Activated CD4-positive, alpha-beta T cell treated with anti-CD3 and anti-CD28 coated beads, Interleukin-2, Interleukin-6, amounts not matched to agents 100 ng/mL and 50 ng/mL, durations not matched to agents 16 hours and 8 hours (primary cell): ENCODE measurements around the gene TRPV6.

Source experiments
- DNase-seq: peaks from one replicate; pipeline ENCODE4 v3.0.0-alpha.2; 2020

The TRPV6 gene

DNA sequence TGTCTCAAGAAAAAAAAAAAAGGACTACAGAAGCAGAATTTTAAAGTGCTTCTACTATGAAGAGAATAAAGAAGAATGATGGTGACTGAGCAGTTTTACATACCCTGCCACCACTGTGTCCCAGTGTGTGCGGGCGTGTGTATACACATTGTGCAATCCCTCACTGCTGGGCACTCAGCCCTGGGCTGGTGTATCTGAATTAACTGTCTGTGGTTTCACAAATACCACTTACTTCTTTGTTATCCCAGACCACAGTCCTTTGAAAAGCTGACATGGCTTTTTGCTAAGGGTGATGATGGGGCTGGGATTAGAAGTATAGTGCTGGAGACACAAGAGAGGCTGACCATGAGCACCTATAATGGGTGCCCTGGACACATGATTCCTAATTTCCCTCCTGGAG lies 21.1 kb upstream of the TRPV6 start:
- DNase-seq = no peak

DNA sequence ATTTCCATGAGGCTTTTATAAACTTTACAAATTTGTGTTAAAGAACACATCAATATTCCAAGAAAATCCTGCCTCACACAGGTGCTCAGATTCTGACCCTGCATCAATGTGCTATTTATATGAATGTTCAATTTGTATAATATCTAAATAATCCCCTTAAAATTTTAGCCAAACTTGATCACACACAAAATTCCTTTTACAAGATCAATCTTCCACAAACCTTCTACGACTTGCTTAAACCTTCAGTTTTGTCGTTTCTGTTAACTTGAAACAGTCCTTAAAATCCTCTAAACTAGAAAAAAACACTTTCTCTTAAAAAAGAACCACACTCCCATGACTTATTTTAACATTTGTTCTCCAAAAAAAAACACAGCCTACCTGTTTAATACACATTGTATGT lies 20.2 kb upstream of the TRPV6 start:
- no peak for DNase-seq

DNA sequence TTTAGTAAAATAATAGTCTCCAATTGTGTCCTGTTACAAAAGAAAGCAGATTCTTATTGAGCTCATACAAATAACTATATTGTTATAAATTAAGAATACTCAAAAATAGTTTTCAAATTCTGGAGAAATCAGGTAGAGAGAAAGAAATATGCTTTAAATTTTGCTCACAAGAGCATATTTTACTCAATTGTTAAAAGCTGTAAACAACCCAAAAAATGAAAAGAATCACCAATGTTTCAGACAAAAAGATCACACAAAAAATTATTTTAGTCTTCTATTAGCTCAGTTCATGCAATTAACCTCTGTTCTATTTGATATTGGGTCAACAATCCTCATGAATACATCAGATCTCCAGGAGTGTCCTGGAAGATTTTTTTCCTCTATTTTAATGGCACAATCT lies 18.6 kb upstream of the TRPV6 start:
- DNase-seq = no peak

DNA sequence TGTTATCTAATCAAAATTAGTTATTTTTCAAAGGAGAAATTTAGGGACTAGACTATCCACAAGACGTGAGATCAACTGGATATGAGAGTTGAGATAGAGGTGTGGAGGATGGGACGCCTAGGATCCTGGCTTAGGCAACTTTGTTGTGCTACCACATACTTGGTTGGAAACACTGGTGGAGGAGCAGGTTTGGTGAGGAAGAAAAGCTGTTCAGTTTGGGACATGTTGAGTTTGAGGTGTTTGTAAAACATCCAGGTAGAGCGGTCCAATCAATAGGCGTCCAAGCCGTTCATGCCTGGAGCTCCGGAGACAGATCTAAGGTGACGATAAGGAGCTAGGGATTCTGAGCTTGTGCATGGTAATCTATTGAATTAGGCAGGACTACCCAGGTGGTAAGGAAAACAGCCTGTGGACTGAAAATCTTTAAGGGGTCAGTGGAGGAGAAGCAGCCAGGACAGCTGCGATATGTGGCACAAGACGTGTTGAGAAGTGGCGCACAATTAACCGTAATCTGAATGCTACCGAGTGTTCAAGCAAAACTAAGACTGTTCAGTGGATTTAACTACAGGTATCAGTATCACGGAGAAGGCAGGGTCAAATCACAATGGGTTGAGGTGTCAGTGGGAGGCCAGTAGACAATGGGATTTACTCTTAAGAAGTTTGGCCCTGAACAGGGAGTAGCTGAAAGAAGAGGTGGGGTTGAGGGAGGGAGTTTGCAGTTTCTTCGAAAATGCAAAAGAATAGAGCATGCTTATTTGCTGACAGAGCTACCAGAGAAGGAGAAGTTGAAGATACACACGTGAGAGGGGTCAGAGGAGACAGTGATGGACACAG lies 16.1 kb upstream of the TRPV6 start:
- no peak for DNase-seq

GRCh38 chr7:142899661-142900060 lies 14.1 kb upstream of the TRPV6 start:
- DNase-seq = no peak

DNA sequence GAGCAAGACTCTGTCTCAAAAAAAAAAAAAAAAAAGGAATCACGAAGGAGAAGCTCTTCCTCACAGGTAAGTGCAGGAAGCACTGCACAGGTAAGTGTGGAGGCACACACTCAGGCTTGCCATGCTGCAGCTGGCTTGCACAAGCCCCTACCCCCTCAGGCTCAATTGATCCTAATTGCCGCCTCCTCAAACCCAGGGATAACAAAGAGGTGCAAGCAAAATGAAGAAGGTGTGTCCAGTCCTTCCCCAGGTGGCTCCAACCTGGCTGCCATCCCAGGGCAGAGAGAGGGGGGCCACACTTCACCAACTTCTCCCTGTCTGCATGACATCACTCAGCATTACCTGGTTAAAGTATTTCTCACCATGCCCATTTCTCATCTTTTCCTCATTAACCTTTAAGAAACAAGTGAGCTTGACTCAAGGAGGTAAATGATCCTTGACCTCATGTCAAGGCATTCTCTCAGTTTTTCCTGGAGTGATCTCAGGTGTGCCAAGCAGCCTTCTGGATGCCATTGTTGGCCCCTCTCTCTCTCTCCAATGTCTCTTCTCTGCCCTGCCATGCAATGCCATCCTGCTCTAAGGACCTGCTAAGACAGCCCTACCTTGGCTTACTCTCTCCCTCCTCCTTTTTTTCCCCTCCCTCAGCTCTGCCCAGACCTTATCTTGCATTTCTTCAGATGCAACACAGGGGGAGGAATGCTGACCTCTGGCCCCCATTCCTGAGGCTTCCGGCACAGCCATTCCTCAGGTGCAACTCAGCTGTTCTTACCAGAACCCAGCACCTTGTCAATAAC lies 13.0 kb upstream of the TRPV6 start:
- no peak for DNase-seq

DNA sequence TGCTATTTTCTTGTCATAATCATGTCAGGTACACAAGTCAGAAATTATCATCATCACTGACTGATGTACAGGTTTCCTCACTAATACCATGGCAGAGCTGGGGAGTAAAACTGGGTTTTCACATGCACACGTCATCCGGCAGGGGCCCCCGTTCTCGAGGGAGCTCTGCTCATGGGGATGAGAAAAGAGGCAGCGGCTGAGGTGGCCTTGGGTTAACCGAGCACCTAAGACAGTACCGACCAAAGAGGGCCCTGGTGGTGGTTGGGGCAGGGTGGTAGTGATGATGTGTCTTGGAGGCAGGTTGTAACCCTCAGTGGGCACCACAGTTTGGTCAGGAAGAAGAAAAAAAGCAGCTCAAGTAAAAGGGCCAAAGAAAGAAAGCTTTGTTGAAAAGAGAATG lies 12.1 kb upstream of the TRPV6 start:
- no peak for DNase-seq

DNA sequence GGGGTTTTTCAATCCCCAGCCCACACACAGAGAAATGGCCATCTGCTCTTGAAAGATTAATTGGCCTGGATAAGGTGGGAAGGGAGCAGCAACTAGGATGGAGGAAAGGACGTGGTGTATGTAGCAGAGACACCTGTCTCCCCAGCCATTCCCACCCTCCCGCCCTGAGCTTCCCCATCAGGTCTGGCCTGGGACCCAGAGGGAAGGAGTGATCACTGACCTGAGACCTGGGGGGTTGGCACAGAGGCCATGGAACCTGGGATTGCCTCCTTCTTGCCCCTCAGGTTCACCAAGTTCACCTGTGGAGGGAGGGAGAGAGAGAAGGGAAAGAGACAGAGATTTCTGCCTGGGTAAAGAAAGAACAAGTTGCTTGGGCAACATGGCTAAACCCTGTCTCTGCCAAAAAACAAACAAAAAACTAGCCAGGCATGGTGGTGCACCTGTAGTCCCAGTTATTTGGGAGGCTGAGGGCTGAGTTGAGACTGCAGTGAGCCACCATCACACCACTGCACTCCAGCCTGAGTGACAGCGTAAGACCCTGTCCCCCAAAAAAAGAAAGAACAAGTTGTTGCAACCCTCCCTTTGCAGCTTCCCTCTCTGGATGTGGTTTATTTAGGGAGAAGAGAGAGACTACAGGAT lies 11.3 kb upstream of the TRPV6 start:
- DNase-seq = no peak

- DNase-seq = no peak
Measured at GRCh38 chr7:142896151-142896550, 10.6 kb upstream of the TRPV6 start.

- no peak for DNase-seq
Measured at GRCh38 chr7:142894985-142895593, 9.5 kb upstream of the TRPV6 start.

DNA sequence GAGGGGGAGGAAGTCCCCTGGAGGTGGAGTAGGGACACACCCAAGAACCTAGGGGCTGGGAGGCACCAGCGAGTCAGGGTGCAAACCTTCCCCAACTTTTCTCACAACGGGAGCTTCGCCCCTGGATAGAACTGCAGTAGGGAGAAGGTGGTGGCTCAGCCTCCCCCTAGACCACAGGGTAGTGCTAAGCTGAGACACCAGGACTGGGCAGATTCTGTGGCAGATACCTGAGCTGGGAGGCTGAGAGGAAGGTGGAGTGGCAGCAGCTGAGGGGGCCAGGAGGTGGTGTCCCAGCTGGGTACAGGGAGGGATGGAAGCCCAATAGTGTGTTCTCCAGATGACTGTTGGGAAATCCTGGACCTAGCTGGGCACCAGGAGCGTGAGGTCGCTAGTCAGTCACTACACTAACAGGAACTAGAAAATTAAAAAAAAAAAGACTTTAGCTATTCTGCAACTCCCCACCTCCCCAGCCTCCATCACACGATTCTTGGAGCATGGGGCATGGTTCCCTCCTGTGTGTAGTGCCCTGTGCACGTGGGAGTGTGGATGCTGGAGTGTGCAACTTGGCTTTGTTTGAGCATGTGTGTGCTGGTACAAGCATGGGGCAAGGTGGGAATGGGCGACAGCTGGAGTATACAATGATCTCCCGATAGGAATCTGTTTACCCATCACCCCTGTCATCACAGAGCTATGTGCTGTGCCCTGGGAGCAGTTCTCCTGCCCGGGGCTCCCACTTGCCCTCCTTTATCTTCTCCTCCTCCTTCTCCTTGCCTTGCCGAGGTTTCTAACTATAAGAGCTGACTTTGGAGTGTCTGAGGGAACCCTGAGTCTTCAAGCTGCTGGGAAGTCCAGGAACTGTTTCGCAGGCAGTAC lies 8.8 kb upstream of the TRPV6 start:
- no peak for DNase-seq

- DNase-seq = no peak
Measured at GRCh38 chr7:142892951-142893350, 7.4 kb upstream of the TRPV6 start.

GRCh38 chr7:142891490-142892082 lies 6.0 kb upstream of the TRPV6 start:
- no peak for DNase-seq

- no peak for DNase-seq
Measured at GRCh38 chr7:142890874-142891485, 5.4 kb upstream of the TRPV6 start.

DNA sequence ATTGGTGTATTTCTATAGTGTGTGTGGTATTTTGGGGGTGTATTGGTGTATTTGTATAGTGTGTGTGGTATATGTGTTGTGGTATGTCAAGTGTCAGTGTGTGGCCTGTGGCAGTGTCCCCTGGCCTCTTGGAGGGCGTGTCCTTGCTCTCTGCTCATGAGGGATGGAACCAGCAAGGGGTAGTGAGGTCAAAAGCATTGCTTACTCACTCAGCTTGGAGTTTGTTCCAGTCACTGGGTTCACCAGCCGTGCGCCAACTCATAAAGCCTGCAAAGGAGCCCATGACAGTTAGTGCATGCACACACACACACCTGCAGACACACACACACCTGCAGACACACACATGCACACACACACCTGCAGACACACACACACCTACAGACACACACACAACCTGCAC lies 4.3 kb upstream of the TRPV6 start:
- DNase-seq = no peak

GRCh38 chr7:142887282-142888015 lies 1.9 kb upstream of the TRPV6 start:
- no peak for DNase-seq

DNA sequence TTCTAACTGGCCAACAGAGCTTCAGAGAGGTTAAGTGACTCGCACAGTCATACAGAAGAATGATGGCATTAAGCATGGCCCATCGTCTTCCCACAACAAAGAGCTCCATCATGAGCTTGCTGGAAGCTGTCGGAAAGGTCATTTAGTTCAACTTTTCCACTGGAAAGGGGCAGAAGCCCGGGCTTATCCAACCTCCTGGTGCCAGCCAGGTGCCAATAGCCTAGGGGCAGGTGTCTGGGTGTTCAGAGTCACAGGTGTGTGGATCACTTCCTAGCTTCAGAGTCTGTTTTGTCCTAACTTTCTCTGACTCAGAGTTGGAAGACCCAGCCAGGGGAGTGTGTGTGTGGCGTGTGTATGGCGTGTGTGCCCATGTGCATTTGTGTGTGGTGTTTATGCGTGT lies 1.3 kb upstream of the TRPV6 start:
- DNase-seq = no peak

DNA sequence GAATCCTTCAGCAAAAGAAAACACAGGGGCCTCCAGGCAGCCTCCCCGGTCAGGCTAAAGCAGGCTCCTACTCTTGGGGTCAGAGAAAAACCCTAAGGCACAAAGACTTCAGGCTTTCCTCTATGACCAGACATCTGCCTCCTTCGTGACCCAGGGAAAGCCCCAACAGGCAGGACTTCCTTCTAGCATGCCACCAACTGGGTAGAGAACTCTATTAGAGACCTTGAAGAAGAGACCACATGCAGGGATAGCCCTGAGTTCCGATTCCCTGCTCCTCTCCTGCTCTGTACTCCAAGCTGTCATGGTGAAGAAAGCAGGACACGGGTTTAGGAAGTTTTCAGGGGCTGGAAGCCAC lies 1.3 kb downstream of the TRPV6 start:
- DNase-seq = no peak

- DNase-seq = no peak
Measured at GRCh38 chr7:142883571-142884285, 1.8 kb downstream of the TRPV6 start.

DNA sequence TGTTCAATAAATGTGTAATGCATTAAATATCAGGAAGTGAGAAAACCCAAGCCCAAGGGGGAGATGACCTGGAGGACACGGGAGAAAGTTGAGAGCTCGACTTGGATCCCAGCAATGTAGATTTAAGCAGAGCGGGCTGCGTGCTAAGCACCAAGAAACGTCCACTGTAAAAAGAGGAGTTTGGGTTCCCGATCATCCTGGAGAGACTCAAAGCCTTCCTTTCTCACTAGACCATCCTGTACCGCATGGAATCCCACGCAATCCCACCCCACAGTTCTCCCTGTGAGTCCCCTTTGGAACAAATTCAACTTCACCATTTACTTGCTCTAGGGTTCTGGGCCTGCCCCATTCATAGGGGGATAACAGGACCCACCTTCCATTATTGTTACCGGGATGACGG lies 2.4 kb downstream of the TRPV6 start:
- DNase-seq = no peak
